ENCODE data around the gene MYOT.

DNA sequence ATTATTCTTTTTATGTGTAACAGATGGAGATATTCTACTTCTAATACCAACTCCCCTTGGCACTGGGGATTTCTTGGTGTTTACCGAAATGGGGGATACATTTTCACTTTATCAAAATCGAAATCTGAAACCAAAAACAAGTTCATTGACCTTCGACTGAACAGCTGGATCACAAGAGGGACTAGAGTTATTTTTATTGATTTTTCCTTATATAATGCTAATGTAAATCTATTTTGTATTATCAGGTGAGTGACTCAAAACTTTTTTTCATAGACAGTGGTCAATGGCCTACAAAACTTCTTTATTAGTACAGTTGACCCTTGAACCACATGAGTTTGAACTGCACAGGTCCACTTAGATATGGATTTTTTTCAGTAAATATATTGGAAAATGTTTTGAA, 31.8 kb downstream of the MYOT start:
- TF ChIP-seq, protein P1, sequence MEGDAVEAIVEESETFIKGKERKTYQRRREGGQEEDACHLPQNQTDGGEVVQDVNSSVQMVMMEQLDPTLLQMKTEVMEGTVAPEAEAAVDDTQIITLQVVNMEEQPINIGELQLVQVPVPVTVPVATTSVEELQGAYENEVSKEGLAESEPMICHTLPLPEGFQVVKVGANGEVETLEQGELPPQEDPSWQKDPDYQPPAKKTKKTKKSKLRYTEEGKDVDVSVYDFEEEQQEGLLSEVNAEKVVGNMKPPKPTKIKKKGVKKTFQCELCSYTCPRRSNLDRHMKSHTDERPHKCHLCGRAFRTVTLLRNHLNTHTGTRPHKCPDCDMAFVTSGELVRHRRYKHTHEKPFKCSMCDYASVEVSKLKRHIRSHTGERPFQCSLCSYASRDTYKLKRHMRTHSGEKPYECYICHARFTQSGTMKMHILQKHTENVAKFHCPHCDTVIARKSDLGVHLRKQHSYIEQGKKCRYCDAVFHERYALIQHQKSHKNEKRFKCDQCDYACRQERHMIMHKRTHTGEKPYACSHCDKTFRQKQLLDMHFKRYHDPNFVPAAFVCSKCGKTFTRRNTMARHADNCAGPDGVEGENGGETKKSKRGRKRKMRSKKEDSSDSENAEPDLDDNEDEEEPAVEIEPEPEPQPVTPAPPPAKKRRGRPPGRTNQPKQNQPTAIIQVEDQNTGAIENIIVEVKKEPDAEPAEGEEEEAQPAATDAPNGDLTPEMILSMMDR (conservative IDR thresholded peaks at IDR 0.05; ENCODE audit: low read depth, low read length): no peak
- TF ChIP-seq EZH2phosphoT487 (IDR thresholded peaks at IDR 0.05; ENCODE audit: borderline replicate concordance, low read length): no peak
- no peak for TF ChIP-seq EZH2 (IDR thresholded peaks at IDR 0.05; ENCODE audit: low read length, unreplicated experiment)

All from PC-3 (cell line).